HCT116 (cell line): ENCODE measurements around the gene C1QTNF3. TPM values are rescaled to one million over a fixed set of nuclear protein-coding genes. Genes with fewer than 3 reads are reported as not detected.

Experiments
- CTCF ChIP-seq, 3 experiments: fragments of 200-600 bp in 1 of 3; sonication (generic) in 1 of 3; IDR thresholded peaks in 2 of 3; conservative IDR thresholded peaks in 1 of 3; 2 replicates each; pipeline ENCODE4 v1.5.1; 2012 to 2017; ENCODE audit warnings: low read depth in 2 of 3, low read length in 2 of 3, antibody characterized with exemption in 1 of 3, borderline replicate concordance in 1 of 3, control low read depth in 1 of 3, mild to moderate bottlenecking in 1 of 3, mixed read lengths in 1 of 3, mixed run types in 1 of 3, moderate library complexity in 1 of 3; ENCODE audit not compliant: insufficient read depth in 1 of 3
- POLR2A ChIP-seq: IDR thresholded peaks from 2 replicates; pipeline ENCODE4 v1.7.0; 2011; ENCODE audit warnings: borderline replicate concordance; ENCODE audit not compliant: insufficient read depth, insufficient read length; ENCODE audit errors: extremely low read depth
- YY1 ChIP-seq: IDR thresholded peaks from 2 replicates; pipeline ENCODE4 v1.6.1; 2011; ENCODE audit warnings: low read length, low read depth, moderate library complexity, mild to moderate bottlenecking; ENCODE audit not compliant: insufficient replicate concordance; ENCODE audit errors: extremely low read depth
- ZNF274 ChIP-seq: fragments of 200-500 bp; sonication (Bioruptor generic); IDR thresholded peaks from 2 replicates; pipeline ENCODE4 v1.6.1; 2014; ENCODE audit warnings: mild to moderate bottlenecking, low read depth, low read length, inconsistent platforms
- total RNA-seq: library from RNA; stranded (reverse); gene quantifications from one replicate; pipeline ENCODE4 v1.2.1, GENCODE V29; 2021; ENCODE audit not compliant: unreplicated experiment
- TF ChIP-seq, protein P1 (sequence below): IDR thresholded peaks from 2 replicates; pipeline ENCODE4 v1.6.1; 2012; ENCODE audit warnings: low read depth
- TF ChIP-seq, protein P2 (sequence below): IDR thresholded peaks from 2 replicates; pipeline ENCODE4 v1.6.1; 2011; ENCODE audit warnings: mild to moderate bottlenecking, low read length, moderate library complexity; ENCODE audit not compliant: insufficient replicate concordance; ENCODE audit errors: extremely low read depth

The C1QTNF3 gene
- total RNA-seq, 1 experiment from 2014 or later = 2.6 TPM

- TF ChIP-seq, protein P1, sequence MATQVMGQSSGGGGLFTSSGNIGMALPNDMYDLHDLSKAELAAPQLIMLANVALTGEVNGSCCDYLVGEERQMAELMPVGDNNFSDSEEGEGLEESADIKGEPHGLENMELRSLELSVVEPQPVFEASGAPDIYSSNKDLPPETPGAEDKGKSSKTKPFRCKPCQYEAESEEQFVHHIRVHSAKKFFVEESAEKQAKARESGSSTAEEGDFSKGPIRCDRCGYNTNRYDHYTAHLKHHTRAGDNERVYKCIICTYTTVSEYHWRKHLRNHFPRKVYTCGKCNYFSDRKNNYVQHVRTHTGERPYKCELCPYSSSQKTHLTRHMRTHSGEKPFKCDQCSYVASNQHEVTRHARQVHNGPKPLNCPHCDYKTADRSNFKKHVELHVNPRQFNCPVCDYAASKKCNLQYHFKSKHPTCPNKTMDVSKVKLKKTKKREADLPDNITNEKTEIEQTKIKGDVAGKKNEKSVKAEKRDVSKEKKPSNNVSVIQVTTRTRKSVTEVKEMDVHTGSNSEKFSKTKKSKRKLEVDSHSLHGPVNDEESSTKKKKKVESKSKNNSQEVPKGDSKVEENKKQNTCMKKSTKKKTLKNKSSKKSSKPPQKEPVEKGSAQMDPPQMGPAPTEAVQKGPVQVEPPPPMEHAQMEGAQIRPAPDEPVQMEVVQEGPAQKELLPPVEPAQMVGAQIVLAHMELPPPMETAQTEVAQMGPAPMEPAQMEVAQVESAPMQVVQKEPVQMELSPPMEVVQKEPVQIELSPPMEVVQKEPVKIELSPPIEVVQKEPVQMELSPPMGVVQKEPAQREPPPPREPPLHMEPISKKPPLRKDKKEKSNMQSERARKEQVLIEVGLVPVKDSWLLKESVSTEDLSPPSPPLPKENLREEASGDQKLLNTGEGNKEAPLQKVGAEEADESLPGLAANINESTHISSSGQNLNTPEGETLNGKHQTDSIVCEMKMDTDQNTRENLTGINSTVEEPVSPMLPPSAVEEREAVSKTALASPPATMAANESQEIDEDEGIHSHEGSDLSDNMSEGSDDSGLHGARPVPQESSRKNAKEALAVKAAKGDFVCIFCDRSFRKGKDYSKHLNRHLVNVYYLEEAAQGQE = no peak
- TF ChIP-seq YY1 (no peak), POLR2A (no peak), CTCF (IDR thresholded peaks at IDR 0.05 in 2 of 3, conservative IDR thresholded peaks at IDR 0.05 in 1 of 3; ENCODE audit: borderline replicate concordance in 1 of 3, insufficient read depth in 1 of 3, low read depth in 2 of 3, low read length in 2 of 3) (no peak), ZNF274 (no peak)
- TF ChIP-seq, protein P2, sequence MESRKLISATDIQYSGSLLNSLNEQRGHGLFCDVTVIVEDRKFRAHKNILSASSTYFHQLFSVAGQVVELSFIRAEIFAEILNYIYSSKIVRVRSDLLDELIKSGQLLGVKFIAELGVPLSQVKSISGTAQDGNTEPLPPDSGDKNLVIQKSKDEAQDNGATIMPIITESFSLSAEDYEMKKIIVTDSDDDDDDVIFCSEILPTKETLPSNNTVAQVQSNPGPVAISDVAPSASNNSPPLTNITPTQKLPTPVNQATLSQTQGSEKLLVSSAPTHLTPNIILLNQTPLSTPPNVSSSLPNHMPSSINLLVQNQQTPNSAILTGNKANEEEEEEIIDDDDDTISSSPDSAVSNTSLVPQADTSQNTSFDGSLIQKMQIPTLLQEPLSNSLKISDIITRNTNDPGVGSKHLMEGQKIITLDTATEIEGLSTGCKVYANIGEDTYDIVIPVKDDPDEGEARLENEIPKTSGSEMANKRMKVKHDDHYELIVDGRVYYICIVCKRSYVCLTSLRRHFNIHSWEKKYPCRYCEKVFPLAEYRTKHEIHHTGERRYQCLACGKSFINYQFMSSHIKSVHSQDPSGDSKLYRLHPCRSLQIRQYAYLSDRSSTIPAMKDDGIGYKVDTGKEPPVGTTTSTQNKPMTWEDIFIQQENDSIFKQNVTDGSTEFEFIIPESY = no peak
These were observed 35.8 kb downstream of the C1QTNF3 start (continued) for GRCh38 chr5:34007201-34007620.
